Calu3 (cell line): Measurements from ENCODE around the gene KSR2. TPM values are rescaled to one million over a fixed set of nuclear protein-coding genes. Genes with fewer than 3 reads are reported as not detected.
"Not testable (repeated sequence)": the region's sequence is repeated elsewhere in the genome, so short reads cannot be mapped to it uniquely, and the experiment has no call there.

ENCODE experiments used
- BruUV-seq: library from RNA; stranded (reverse); fragments of 400-500 nt; replicated peaks from 2 replicates; lab custom pipeline; 2021; lab: Mats Ljungman, UMichigan
- CTCF ChIA-PET: fragments of 300-600 bp; sonication (Branson Sonifier 250); formaldehyde crosslinking; loops from one replicate; lab custom pipeline; 2022; ENCODE audit warnings: antibody characterized with exemption; lab: Charles Lee
- DNase-seq: peaks from one replicate; pipeline ENCODE4 v3.0.0; 2022
- H3K27ac Mint-ChIP-seq: one replicate; pipeline ENCODE4 v1.8.0; 2022; ENCODE audit warnings: mixed read lengths; ENCODE audit not compliant: unreplicated experiment
- H3K27me3 Mint-ChIP-seq: one replicate; pipeline ENCODE4 v1.8.0; 2022; ENCODE audit warnings: mixed read lengths; ENCODE audit not compliant: unreplicated experiment
- H3K36me3 Mint-ChIP-seq: one replicate; pipeline ENCODE4 v1.8.0; 2022; ENCODE audit warnings: mild to moderate bottlenecking, moderate library complexity, mixed read lengths; ENCODE audit not compliant: insufficient read depth, unreplicated experiment
- H3K4me1 Mint-ChIP-seq: one replicate; pipeline ENCODE4 v1.8.0; 2022; ENCODE audit warnings: mild to moderate bottlenecking, low read depth, mixed read lengths; ENCODE audit not compliant: unreplicated experiment
- H3K4me3 Mint-ChIP-seq: one replicate; pipeline ENCODE4 v1.8.0; 2022; ENCODE audit warnings: mild to moderate bottlenecking, low read depth, moderate library complexity, mixed read lengths; ENCODE audit not compliant: unreplicated experiment
- H3K9me3 Mint-ChIP-seq: one replicate; pipeline ENCODE4 v1.8.0; 2022; ENCODE audit warnings: low read depth, mixed read lengths; ENCODE audit not compliant: unreplicated experiment
- CTCF ChIP-seq: fragments of 200-600 bp; IDR thresholded peaks from one replicate; pipeline ENCODE4 v1.8.0; 2022; ENCODE audit warnings: antibody characterized with exemption; ENCODE audit not compliant: unreplicated experiment
- intact Hi-C: fragments of 100-400 bp; cut with micrococcal nuclease; formaldehyde crosslinking; loops from one replicate; pipeline ENCODE4 v1.10.0; 2022; ENCODE audit not compliant: unreplicated experiment
- total RNA-seq: library from RNA; stranded (reverse); gene quantifications from 2 replicates; pipeline ENCODE4 v1.2.3, GENCODE V29; 2022

KSR2 gene
- total RNA-seq, 1 experiment from 2014 or later: 1.9 TPM

DNA sequence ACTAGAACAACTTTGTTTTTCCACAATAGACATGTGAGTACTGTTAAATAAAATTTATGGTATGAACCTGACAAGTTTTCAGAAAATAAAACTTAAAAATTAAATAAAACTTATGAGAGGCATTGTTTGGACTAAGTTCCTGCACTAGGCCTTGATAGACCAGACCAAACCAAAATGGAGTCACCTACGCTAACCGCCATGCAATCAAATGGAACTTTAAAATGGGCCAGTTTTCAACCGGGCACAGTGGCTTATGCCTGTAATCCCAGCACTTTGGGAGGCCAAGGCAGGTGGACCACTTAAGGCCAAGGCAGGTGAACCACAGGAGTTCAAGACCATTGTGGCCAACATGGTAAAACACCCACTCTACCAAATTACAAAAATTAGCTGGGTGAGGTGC lies 42.6 kb upstream of the KSR2 start:
- H3K4me3 Mint-ChIP-seq: no peak overlapping the region
- BruUV-seq: no TSS peak
- no peaks in the 10 kb centered on the region for H3K27me3 Mint-ChIP-seq
- DNase-seq: no peak
- intact Hi-C loops: no loop called here
- no peaks in the 10 kb centered on the region for H3K9me3 Mint-ChIP-seq
- peaks cover 5% of the 10 kb centered on the region for H3K4me1 Mint-ChIP-seq
- CTCF ChIA-PET: no interaction called here
- H3K36me3 Mint-ChIP-seq: peaks cover 10% of the 10 kb centered on the region
- no peak overlapping the region for H3K27ac Mint-ChIP-seq
- TF ChIP-seq CTCF: no peak

DNA sequence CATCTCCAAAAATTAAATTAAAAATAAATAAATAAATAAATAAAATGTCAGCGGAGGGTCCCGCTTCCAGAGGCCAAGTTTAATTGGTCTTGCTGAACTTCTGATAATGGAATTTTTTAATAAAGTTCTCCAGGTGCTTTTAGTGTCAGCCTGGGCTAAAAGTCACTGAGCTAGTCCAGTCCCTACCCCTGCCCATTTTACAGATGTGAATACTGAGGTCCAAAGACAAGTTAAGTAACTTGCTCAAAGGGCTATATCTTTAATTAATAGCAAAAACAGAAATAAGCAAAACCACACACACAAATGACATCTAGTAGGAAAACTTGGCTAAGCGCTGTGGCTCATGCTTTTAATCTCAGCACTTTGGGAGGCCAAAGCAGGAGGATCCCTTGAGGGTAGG lies 42.1 kb upstream of the KSR2 start:
- peaks cover under 1% of the 10 kb centered on the region for H3K4me1 Mint-ChIP-seq
- no peak for DNase-seq
- no peaks in the 10 kb centered on the region for H3K27me3 Mint-ChIP-seq
- CTCF ChIA-PET: no interaction called here
- intact Hi-C loops: no loop called here
- peaks cover 6% of the 10 kb centered on the region for H3K36me3 Mint-ChIP-seq
- no peak for TF ChIP-seq CTCF
- no TSS peak for BruUV-seq
- no peak overlapping the region for H3K4me3 Mint-ChIP-seq
- H3K27ac Mint-ChIP-seq: no peak overlapping the region
- H3K9me3 Mint-ChIP-seq: no peaks in the 10 kb centered on the region

DNA sequence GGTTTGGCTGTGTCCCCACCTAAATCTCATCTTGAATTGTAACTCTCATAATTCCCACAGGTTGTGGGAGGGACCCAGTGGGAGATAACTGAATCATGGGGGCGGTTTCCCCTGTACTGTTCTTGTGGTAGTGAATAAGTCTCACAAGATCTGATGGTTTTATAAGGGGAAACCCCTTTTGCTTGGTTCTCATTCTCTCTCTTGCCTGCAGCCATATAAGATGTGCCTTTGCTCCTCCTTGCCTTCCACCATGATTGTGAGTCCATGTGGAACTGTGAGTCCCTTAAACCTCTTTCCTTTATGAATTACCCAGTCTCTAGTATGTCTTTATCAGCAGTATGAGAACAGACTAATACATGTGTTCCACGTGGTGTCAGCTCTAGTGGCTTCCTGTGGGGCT lies 31.0 kb upstream of the KSR2 start:
- H3K9me3 Mint-ChIP-seq, CTCF ChIA-PET, DNase-seq, intact Hi-C loops, H3K4me3 Mint-ChIP-seq, H3K36me3 Mint-ChIP-seq, BruUV-seq, H3K27ac Mint-ChIP-seq, H3K4me1 Mint-ChIP-seq, H3K27me3 Mint-ChIP-seq: not testable (repeated sequence)

DNA sequence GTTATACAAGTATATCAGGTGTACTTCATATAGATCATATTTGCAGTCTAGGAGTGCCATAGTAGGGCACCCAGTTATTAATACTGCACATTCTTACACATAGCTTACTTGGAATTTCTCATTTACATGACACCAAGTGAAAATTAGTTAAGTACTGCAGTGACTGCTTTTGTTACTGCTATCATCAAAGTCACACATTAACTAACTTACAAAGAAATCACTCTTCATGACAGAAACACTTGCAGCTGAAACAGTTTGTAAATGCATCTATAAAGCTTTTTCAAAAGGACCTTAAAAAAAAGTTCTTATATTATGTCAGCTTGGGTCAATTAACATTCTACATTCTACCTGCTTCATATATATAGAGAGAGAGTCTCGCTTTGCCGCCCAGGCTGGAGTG lies 29.9 kb upstream of the KSR2 start:
- Mint-ChIP-seq H3K27me3 (peaks cover 14% of the 10 kb centered on the region), H3K36me3 (no peaks in the 10 kb centered on the region), H3K9me3 (peaks cover 5% of the 10 kb centered on the region), H3K4me1 (no peaks in the 10 kb centered on the region), H3K4me3 (no peak overlapping the region), H3K27ac (no peak overlapping the region)
- intact Hi-C loops: no loop called here
- no TSS peak for BruUV-seq
- CTCF ChIA-PET: no interaction called here
- no peak for TF ChIP-seq CTCF
- DNase-seq: no peak

DNA sequence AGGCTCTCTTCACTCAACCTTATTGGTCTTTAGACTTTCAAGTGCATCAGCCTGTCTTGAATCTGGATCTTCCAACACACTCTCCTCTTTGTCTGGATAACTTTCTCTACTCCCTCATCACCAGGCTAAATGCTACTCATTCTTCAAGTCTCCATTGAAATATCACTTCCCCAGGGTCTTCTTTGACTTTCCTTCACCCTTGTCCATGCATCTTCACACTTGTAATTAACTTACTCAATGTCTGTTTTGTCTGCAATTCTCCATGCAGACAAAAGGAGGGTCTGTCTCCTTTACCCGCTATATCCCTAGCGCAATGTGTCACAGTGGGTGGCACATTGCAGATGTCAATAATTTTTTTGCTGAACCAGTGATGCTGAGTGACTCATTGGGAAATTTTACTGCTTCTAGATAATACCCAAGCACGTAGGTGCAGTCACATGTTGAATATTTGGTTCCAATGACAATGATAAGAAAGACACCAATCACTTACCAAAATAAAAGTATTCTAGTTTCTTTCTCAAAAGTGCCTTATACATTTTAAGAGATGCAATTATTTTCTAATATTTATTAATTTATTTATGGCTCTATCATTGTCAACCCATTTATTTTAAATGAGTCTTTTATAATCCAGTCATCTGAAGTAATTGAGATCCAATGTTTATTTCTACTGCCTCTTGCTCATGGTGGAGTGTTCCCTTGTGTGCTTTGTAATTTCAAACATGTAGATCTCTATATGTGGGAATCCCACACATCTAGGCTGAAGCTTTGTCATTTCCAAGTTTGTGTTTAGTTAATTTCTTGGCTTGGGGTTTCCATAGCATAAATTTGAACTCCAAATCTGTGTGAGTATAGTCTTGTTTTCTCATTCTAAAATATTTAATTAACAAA lies 26.0 kb upstream of the KSR2 start:
- CTCF ChIA-PET: no interaction called here
- H3K27me3 Mint-ChIP-seq: peaks cover 14% of the 10 kb centered on the region
- BruUV-seq: no TSS peak
- peaks cover 5% of the 10 kb centered on the region for H3K9me3 Mint-ChIP-seq
- intact Hi-C loops: no loop called here
- no peak for DNase-seq
- no peak for TF ChIP-seq CTCF
- no peak overlapping the region for H3K4me3 Mint-ChIP-seq
- no peak overlapping the region for H3K27ac Mint-ChIP-seq
- H3K4me1 Mint-ChIP-seq: no peaks in the 10 kb centered on the region
- H3K36me3 Mint-ChIP-seq: no peaks in the 10 kb centered on the region
